Astrocyte of the cerebellum (primary cell): Measurements from ENCODE around the gene ARFGEF2.
"Not testable (repeated sequence)": the region's sequence is repeated elsewhere in the genome, so short reads cannot be mapped to it uniquely, and the experiment has no call there.

Source experiments
- DNase-seq: peaks from one replicate; pipeline ENCODE4 v3.0.0-alpha.2; 2011; ENCODE audit warnings: low read depth
- H3K4me3 ChIP-seq: 2 replicates; pipeline ENCODE4 v1.5.1; 2011; ENCODE audit warnings: mild to moderate bottlenecking, low read depth, low read length, moderate library complexity
- in situ Hi-C: cut with HindIII; loops from 2 replicates; pipeline ENCODE4 v1.10.0; 2017; ENCODE audit warnings: low sequenced_read_pairs
- TF ChIP-seq, protein P1 (sequence below): IDR thresholded peaks from 2 replicates; pipeline ENCODE4 v1.5.1; 2012; ENCODE audit warnings: low read length, low read depth, moderate library complexity, mild to moderate bottlenecking; ENCODE audit errors: missing control alignments

ARFGEF2 gene

DNA sequence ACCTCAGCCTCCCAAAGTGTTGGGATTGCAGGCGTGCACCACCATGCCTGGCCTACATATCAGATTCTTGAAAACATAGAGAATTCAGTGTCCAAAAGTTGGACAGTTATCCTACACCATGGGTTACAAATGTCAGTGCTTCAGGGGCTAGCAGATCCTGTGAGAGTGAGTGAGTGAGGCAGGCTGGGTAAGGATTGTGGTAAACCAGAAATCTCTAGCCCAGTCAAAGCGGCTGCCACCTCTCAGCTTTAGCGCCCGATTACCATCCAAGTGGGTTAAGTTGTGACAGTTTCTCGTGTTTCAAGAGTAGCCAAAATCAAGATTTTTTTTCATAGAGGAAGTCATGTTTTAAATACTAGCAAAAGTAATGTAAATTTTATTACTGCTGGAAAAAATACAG lies 102.7 kb downstream of the ARFGEF2 start:
- no peak overlapping the region for H3K4me3 ChIP-seq
- in situ Hi-C loops, result no loop called here
- TF ChIP-seq, protein P1, sequence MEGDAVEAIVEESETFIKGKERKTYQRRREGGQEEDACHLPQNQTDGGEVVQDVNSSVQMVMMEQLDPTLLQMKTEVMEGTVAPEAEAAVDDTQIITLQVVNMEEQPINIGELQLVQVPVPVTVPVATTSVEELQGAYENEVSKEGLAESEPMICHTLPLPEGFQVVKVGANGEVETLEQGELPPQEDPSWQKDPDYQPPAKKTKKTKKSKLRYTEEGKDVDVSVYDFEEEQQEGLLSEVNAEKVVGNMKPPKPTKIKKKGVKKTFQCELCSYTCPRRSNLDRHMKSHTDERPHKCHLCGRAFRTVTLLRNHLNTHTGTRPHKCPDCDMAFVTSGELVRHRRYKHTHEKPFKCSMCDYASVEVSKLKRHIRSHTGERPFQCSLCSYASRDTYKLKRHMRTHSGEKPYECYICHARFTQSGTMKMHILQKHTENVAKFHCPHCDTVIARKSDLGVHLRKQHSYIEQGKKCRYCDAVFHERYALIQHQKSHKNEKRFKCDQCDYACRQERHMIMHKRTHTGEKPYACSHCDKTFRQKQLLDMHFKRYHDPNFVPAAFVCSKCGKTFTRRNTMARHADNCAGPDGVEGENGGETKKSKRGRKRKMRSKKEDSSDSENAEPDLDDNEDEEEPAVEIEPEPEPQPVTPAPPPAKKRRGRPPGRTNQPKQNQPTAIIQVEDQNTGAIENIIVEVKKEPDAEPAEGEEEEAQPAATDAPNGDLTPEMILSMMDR, result no peak
- DNase-seq, result no peak

DNA sequence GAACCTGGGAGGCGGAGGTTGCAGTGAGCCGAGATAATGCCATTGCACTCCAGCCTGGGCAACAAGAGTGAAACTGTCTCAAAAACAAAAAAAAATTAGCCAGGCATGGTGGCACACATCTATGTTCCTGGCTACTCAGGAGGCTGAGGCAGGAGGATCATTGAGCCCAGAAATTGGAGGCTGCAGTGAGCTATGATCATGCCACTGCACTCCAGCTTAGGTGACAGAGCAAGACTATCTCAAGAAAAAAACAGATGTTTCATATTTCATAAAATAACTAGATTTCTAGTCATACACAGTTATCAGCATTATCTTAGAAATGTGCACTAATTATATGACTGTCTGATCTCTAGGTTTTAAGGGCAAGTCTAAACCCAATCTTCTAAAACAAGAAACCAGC lies 106.7 kb downstream of the ARFGEF2 start:
- DNase-seq, in situ Hi-C loops: not testable (repeated sequence)

DNA sequence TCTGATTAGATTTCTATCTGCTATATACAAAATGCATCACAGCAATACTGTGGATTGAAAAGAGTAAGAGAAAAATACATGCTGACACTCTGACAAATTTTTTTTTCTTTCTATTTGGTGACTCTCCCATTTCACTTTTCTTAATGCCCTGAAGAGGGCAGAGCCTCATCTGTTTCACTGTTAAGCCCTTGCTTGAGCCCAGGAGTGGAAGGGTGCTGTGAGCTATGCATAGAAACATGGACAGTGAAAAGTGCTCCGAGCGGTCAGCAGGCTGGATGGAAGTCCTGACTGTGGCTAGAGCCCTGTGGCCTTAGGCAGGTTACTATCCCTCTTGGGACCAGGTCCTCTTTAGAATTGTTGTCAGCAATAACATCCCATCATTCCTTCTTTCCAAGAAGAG lies 107.2 kb downstream of the ARFGEF2 start:
- no peak overlapping the region for H3K4me3 ChIP-seq
- TF ChIP-seq, protein P1, result peak; percentile 49
- in situ Hi-C loops, result no loop called here
- no peak for DNase-seq

More for the DNA sequence above, 106.7 kb downstream of the ARFGEF2 start:
- H3K4me3 ChIP-seq, result not testable (repeated sequence)

DNA sequence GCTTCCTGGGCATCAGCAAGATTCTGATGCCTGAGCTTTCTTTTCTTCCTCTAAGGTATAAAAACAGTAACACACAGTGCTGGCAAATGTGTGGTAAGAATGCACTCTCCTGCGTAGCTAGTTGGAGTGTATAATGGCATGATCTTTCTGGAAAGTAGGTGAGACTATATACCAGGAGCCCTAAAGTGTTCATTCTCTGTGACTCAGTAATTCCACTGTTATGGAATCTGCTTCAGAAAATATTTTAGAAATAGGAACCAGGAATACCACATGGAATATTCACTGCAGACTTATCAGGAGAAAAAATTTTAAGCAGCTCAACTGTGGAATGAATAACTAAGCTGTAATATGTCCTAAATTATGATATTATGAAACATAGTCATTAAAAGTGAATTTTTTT lies 107.7 kb downstream of the ARFGEF2 start:
- TF ChIP-seq, protein P1, result no peak
- no peak overlapping the region for H3K4me3 ChIP-seq
- in situ Hi-C loops, result no loop called here
- DNase-seq, result no peak

DNA sequence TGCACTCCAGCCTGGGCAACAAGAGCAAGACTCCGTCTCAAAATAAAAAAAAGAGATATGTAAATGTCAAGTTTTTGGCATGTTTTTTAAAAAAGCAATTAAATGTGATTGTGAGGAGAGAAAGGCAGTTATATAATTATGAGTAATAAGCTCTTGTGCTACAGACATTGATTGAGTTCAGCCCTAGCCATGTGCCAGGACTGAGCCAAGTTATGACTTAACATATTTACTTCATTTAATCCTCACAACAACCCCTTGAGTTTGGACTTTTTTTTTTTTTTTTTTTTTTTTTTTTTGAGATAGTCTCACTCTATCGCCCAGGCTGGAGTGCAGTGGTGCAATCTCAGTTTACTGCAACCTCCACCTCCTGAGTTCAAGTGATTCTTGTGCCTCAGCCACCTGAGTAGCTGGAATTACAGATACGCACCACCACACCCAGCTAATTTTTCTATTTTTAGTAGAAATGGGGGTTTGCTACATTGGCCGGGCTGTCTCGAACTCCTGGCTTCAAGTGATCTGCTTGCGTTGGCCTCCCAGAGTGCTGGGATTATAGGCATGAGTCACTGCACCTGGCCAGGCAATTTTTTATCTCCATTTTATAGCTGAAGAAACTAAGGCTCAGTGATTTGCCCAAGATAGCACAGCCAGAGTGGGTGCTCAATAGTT lies 109.6 kb downstream of the ARFGEF2 start:
- in situ Hi-C loops, result no loop called here
- TF ChIP-seq, protein P1, result no peak
- no peak overlapping the region for H3K4me3 ChIP-seq
- DNase-seq, result no peak

DNA sequence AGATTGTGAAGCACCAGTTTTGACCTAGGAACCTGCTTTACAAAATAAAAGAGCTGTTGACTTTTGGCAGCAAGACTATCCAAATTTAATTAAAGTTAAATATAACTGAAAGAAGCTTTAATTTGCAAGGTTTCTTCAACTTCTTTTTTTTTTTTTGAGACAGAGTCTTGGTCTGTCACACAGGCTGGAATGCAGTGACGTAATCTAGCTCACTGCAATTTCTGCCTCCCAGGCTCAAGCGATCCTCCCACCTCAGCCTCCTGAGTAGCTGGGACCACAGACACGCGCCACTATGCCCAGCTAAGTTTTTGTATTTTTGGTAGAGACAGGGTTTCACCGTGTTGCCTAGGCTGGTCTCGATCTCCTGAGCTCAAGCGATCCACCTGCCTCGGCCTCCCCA lies 110.9 kb downstream of the ARFGEF2 start:
- no peak for DNase-seq
- H3K4me3 ChIP-seq, result no peak overlapping the region
- TF ChIP-seq, protein P1, result no peak
- in situ Hi-C loops, result no loop called here

DNA sequence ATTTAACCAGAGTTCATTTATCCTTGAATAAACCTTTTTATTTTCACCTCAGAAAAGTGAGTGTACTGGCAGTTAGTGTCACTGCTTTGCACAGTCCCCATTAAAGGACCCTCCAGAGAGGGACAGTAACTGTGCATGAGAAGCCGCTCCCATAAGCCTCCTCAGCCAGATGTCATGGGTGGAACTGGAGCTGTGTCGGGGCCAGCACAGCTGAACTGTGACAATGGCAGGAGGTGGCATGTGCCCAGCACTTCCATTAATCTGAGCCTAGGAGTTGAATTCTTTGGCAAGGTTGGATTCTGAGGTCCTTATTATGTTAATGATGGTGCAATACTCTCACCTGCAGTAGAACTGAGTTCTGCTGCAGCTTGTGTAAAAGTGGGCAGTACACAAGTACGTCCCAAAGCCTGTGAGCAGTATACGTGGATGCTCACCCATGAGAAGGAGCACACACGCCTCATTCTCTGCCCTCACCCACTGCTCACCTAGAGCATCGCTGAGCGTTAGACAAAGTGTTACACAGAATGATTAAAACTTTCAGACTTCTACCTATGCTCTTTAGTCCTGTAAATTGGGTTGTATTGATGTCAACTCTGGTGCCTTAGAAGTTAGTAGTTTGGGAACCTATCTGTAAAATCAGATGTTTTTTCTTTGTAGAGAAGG lies 112.7 kb downstream of the ARFGEF2 start:
- in situ Hi-C loops, result no loop called here

More for the DNA sequence above, 112.7 kb downstream of the ARFGEF2 start:
- no peak overlapping the region for H3K4me3 ChIP-seq
- TF ChIP-seq, protein P1, result no peak
- DNase-seq, result no peak
